H9 (cell line): Measurements from ENCODE around the gene SOX15. TPM values are rescaled to one million over a fixed set of nuclear protein-coding genes. Genes with fewer than 3 reads are reported as not detected.

ENCODE experiments used
- DNase-seq: peaks from one replicate; pipeline ENCODE4 v3.0.0-alpha.2; 2017
- H2AFZ ChIP-seq: one replicate; pipeline ENCODE4 v1.6.1; 2013; ENCODE audit warnings: mild to moderate bottlenecking, low read length, control low read depth, moderate library complexity
- H2AK5ac ChIP-seq: 2 replicates; pipeline ENCODE4 v1.6.1; 2013; ENCODE audit warnings: low read length, control low read depth, mixed read lengths; ENCODE audit not compliant: insufficient read length
- H2BK120ac ChIP-seq: one replicate; pipeline ENCODE4 v1.6.1; 2013; ENCODE audit warnings: low read depth, mild to moderate bottlenecking, low read length, control low read depth, inconsistent platforms; ENCODE audit not compliant: poor library complexity, severe bottlenecking
- H2BK12ac ChIP-seq: 2 replicates; pipeline ENCODE4 v1.6.1; 2013; ENCODE audit warnings: low read length, control low read depth, mixed read lengths, low read depth; ENCODE audit not compliant: insufficient read length
- H2BK15ac ChIP-seq: 2 replicates; pipeline ENCODE4 v1.6.1; 2013; ENCODE audit warnings: low read depth, low read length, control low read depth
- H2BK20ac ChIP-seq: one replicate; pipeline ENCODE4 v1.6.1; 2013; ENCODE audit warnings: low read depth, mild to moderate bottlenecking, low read length, control low read depth, inconsistent platforms; ENCODE audit not compliant: poor library complexity, severe bottlenecking
- H2BK5ac ChIP-seq: 2 replicates; pipeline ENCODE4 v1.6.1; 2013; ENCODE audit warnings: low read length, control low read depth, mixed read lengths; ENCODE audit not compliant: insufficient read length
- H3K14ac ChIP-seq: 2 replicates; pipeline ENCODE4 v1.6.1; 2013; ENCODE audit warnings: low read length, control low read depth; ENCODE audit not compliant: insufficient read depth
- H3K18ac ChIP-seq: 2 replicates; pipeline ENCODE4 v1.6.1; 2013; ENCODE audit warnings: low read depth, mild to moderate bottlenecking, mixed read lengths, low read length, control low read depth; ENCODE audit not compliant: insufficient read length
- H3K23ac ChIP-seq: 2 replicates; pipeline ENCODE4 v1.6.1; 2013; ENCODE audit warnings: low read length, control low read depth, mixed read lengths, low read depth; ENCODE audit not compliant: insufficient read length
- H3K23me2 ChIP-seq: 2 replicates; pipeline ENCODE4 v1.6.1; 2013; ENCODE audit warnings: low read depth, mild to moderate bottlenecking, mixed read lengths, low read length, control low read depth; ENCODE audit not compliant: insufficient read length, poor library complexity, severe bottlenecking
- H3K27ac ChIP-seq: 2 replicates; pipeline ENCODE4 v1.5.1; 2013; ENCODE audit warnings: low read length, control low read depth, mixed read lengths, low read depth; ENCODE audit not compliant: insufficient read length
- H3K27me3 ChIP-seq: 2 replicates; pipeline ENCODE4 v1.6.1; 2013; ENCODE audit warnings: low read length, control low read depth, inconsistent platforms; ENCODE audit not compliant: insufficient read depth
- H3K4ac ChIP-seq: 2 replicates; pipeline ENCODE4 v1.6.1; 2013; ENCODE audit warnings: low read depth, mild to moderate bottlenecking, control low read depth, inconsistent platforms, low read length, moderate library complexity
- H3K4me1 ChIP-seq: 2 replicates; pipeline ENCODE4 v1.6.1; 2013; ENCODE audit warnings: low read length, control low read depth, inconsistent platforms; ENCODE audit not compliant: insufficient read depth
- H3K4me2 ChIP-seq: 2 replicates; pipeline ENCODE4 v1.6.1; 2013; ENCODE audit warnings: low read length, control low read depth, mixed read lengths; ENCODE audit not compliant: insufficient read length, insufficient read depth
- H3K56ac ChIP-seq: 2 replicates; pipeline ENCODE4 v1.6.1; 2013; ENCODE audit warnings: low read depth, mild to moderate bottlenecking, mixed read lengths, low read length, control low read depth; ENCODE audit not compliant: insufficient read length
- H3K79me1 ChIP-seq: 2 replicates; pipeline ENCODE4 v1.6.1; 2013; ENCODE audit warnings: low read depth, mild to moderate bottlenecking, moderate library complexity, low read length, control low read depth, inconsistent platforms; ENCODE audit not compliant: insufficient read depth, poor library complexity, severe bottlenecking
- H3K79me2 ChIP-seq: 2 replicates; pipeline ENCODE4 v1.6.1; 2013; ENCODE audit warnings: low read length, control low read depth, inconsistent platforms; ENCODE audit not compliant: insufficient read depth
- H3K9ac ChIP-seq: 2 replicates; pipeline ENCODE4 v1.6.1; 2013; ENCODE audit warnings: low read length, control low read depth, mixed read lengths; ENCODE audit not compliant: insufficient read length; ENCODE audit errors: extremely low read depth
- H3K9me3 ChIP-seq: one replicate; pipeline ENCODE4 v1.6.1; 2013; ENCODE audit warnings: low read depth, low read length, inconsistent platforms; ENCODE audit not compliant: control insufficient read depth
- H3T11ph ChIP-seq: one replicate; pipeline ENCODE4 v1.6.1; 2013; ENCODE audit warnings: mild to moderate bottlenecking, low read length, control low read depth, inconsistent platforms
- H4K20me1 ChIP-seq: one replicate; pipeline ENCODE4 v1.6.1; 2013; ENCODE audit not compliant: control insufficient read depth, insufficient read length, insufficient read depth
- H4K5ac ChIP-seq: 2 replicates; pipeline ENCODE4 v1.6.1; 2013; ENCODE audit warnings: low read depth, mild to moderate bottlenecking, mixed read lengths, low read length, control low read depth; ENCODE audit not compliant: insufficient read length
- H4K8ac ChIP-seq: replicated peaks from 2 replicates; pipeline ENCODE4 v1.6.1; 2013; ENCODE audit warnings: low read length, control low read depth, mixed read lengths, low read depth; ENCODE audit not compliant: insufficient read length
- H4K91ac ChIP-seq: 2 replicates; pipeline ENCODE4 v1.6.1; 2013; ENCODE audit warnings: low read depth, mild to moderate bottlenecking, moderate library complexity, mixed read lengths, low read length, control low read depth; ENCODE audit not compliant: insufficient read length
- H3K27ac Mint-ChIP-seq, 3 experiments: 2 replicates in 2 of 3; 3 replicates in 1 of 3; pipeline ENCODE4 v1.8.0; 2020 to 2021; ENCODE audit warnings: mixed read lengths in 3 of 3, mild to moderate bottlenecking in 1 of 3, moderate library complexity in 1 of 3
- H3K27me3 Mint-ChIP-seq: 2 replicates; pipeline ENCODE4 v1.8.0; 2021; ENCODE audit warnings: low read depth, mild to moderate bottlenecking, moderate library complexity, mixed read lengths
- H3K36me3 Mint-ChIP-seq, 3 experiments: 2 replicates in 2 of 3; 3 replicates in 1 of 3; pipeline ENCODE4 v1.8.0; 2020 to 2021; ENCODE audit warnings: low read depth in 3 of 3, mixed read lengths in 3 of 3; ENCODE audit not compliant: insufficient read depth in 1 of 3
- H3K4me1 Mint-ChIP-seq, 2 experiments: 2 replicates each; pipeline ENCODE4 v1.8.0; 2020; ENCODE audit warnings: mixed read lengths in 2 of 2
- H3K4me3 Mint-ChIP-seq, 2 experiments: 2 replicates in 1 of 2; 3 replicates in 1 of 2; pipeline ENCODE4 v1.8.0; 2020 to 2021; ENCODE audit warnings: mild to moderate bottlenecking in 2 of 2, mixed read lengths in 2 of 2, moderate library complexity in 1 of 2
- H3K9me3 Mint-ChIP-seq, 2 experiments: 2 replicates in 1 of 2; 3 replicates in 1 of 2; pipeline ENCODE4 v1.8.0; 2020; ENCODE audit warnings: mild to moderate bottlenecking in 2 of 2, mixed read lengths in 2 of 2, moderate library complexity in 1 of 2
- WGBS: extraction: QIAGEN DNeasy Blood & Tissue Kit; methylation state at CpG from one replicate; pipeline ENCODE4 v1.1.7; 2013; ENCODE audit warnings: missing lambda C conversion rate, low lambda C conversion rate, mixed read lengths; ENCODE audit not compliant: insufficient read length; ENCODE audit errors: extremely low coverage; 5-methylcytosine and 5-hydroxymethylcytosine counted together
- total RNA-seq: library from RNA; stranded (reverse); gene quantifications from 2 replicates; pipeline ENCODE4 v1.2.1, GENCODE V29; 2021
- TF ChIP-seq, protein P1 (sequence below): fragments of 200-600 bp; sonication (generic); conservative IDR thresholded peaks from 3 replicates; pipeline ENCODE4 v1.8.0; 2021; ENCODE audit warnings: antibody characterized with exemption, mild to moderate bottlenecking

Gene SOX15
- total RNA-seq, 1 experiment from 2014 or later, result 7.7 TPM

DNA sequence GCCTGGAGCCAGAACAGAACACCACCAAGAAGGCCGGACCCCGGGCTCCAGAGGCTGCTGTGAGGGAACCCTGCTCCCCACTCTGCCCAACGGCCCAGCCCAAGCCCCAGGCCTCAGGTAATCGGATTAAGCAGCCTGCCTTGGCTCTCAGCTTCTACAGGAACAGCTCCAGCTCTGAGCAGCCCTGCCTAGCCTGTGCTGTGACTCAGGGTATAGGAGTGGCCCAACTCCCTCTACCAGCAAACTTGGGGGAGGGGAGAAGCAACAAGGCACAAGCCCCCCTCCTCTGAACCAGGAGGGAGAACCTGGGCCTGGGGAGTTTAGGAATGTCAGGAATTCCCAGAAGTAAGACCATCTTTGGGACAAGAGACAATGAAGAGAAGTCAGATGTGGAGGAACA lies 849 bp upstream of the SOX15 start:
- no peak overlapping the region for H2BK15ac ChIP-seq
- Mint-ChIP-seq H3K4me1 (peaks cover 21 to 49% of the 10 kb centered on the region in 2 experiments), H3K36me3 (peaks cover 32 to 68% (median 61%) of the 10 kb centered on the region in 3 experiments), H3K27me3 (no peaks in the 10 kb centered on the region), H3K4me3 (peak overlapping the region; percentile 5 to 6; a peak in 4 of 5 replicates), H3K9me3 (no peaks in the 10 kb centered on the region), H3K27ac (peak overlapping the region; percentile 74 to 98 (median 85); a peak in 6 of 7 replicates)
- no peak overlapping the region for H2BK5ac ChIP-seq
- no peaks in the 10 kb centered on the region for H4K20me1 ChIP-seq
- H3K18ac ChIP-seq, result peak overlapping the region; percentile 51
- H4K8ac ChIP-seq, result no peak overlapping the region
- H3T11ph ChIP-seq, result no peak overlapping the region
- H3K4me2 ChIP-seq, result no peak overlapping the region
- no peak overlapping the region for H2BK12ac ChIP-seq
- no peaks in the 10 kb centered on the region for H3K79me2 ChIP-seq
- H3K23ac ChIP-seq, result no peak overlapping the region
- peak; percentile 86 for DNase-seq
- no peaks in the 10 kb centered on the region for H3K9me3 ChIP-seq
- H3K56ac ChIP-seq, result no peak overlapping the region
- peak overlapping the region; percentile 48 for H3K14ac ChIP-seq
- no peak overlapping the region for H4K91ac ChIP-seq
- H2BK120ac ChIP-seq, result peak overlapping the region; percentile 8
- no peak overlapping the region for H2BK20ac ChIP-seq
- no peaks in the 10 kb centered on the region for H3K79me1 ChIP-seq
- WGBS, result no CpG with 5 or more reads among the region's 4 CpGs
- peaks cover 10% of the 10 kb centered on the region for H3K23me2 ChIP-seq
- H2AK5ac ChIP-seq, result no peak overlapping the region
- H4K5ac ChIP-seq, result no peak overlapping the region
- TF ChIP-seq, protein P1, sequence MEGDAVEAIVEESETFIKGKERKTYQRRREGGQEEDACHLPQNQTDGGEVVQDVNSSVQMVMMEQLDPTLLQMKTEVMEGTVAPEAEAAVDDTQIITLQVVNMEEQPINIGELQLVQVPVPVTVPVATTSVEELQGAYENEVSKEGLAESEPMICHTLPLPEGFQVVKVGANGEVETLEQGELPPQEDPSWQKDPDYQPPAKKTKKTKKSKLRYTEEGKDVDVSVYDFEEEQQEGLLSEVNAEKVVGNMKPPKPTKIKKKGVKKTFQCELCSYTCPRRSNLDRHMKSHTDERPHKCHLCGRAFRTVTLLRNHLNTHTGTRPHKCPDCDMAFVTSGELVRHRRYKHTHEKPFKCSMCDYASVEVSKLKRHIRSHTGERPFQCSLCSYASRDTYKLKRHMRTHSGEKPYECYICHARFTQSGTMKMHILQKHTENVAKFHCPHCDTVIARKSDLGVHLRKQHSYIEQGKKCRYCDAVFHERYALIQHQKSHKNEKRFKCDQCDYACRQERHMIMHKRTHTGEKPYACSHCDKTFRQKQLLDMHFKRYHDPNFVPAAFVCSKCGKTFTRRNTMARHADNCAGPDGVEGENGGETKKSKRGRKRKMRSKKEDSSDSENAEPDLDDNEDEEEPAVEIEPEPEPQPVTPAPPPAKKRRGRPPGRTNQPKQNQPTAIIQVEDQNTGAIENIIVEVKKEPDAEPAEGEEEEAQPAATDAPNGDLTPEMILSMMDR, result no peak
- no peaks in the 10 kb centered on the region for H3K27me3 ChIP-seq
- no peak overlapping the region for H3K27ac ChIP-seq
- no peak overlapping the region for H3K4ac ChIP-seq
- H3K4me1 ChIP-seq, result no peaks in the 10 kb centered on the region; the same call in 1 of the 2 replicates
- no peak overlapping the region for H3K9ac ChIP-seq
- H2AFZ ChIP-seq, result no peak overlapping the region
